Spleen (tissue), 7 donors: ENCODE results near the gene PBRM1.

Source experiments
- CTCF ChIP-seq, 11 experiments: fragments of 200-600 bp in 7 of 11; fragments of 450-650 bp in 4 of 11; sonication (generic) in 4 of 11; IDR thresholded peaks in 8 of 11; conservative IDR thresholded peaks in 3 of 11; 1 replicate in 7 of 11; 2 replicates in 4 of 11; pipeline versions ENCODE4 v1.4.0 to v1.8.0; 2016 to 2021; ENCODE audit warnings: antibody characterized with exemption in 11 of 11, inconsistent platforms in 4 of 11, mild to moderate bottlenecking in 1 of 11
- POLR2A ChIP-seq, 3 donors: fragments of 450-650 bp; IDR thresholded peaks; one replicate each; pipeline ENCODE4 v1.5.1; 2017; ENCODE audit warnings: antibody characterized with exemption in 3 of 3, mild to moderate bottlenecking in 1 of 3
- POLR2AphosphoS5 ChIP-seq, 3 donors: sonication (generic); formaldehyde crosslinking; IDR thresholded peaks; one replicate each; pipeline ENCODE4 v1.5.1; 2017; ENCODE audit warnings: antibody characterized with exemption in 3 of 3
- donor health status: DM: no; HTN: no; CAD: no; lungs with moderate emphysema.
- donor health status: DM: no; HTN: no; CAD: no.
- donor health status: DM: no; HTN: no; CAD: no.

GRCh38 chr3:52502001-52502400, 183.7 kb downstream of the PBRM1 start:
- TF ChIP-seq CTCF (IDR thresholded peaks at IDR 0.05 in 8 of 11, conservative IDR thresholded peaks at IDR 0.05 in 3 of 11) (no peak), POLR2A (IDR thresholded peaks at IDR 0.05) (no peak), POLR2AphosphoS5 (IDR thresholded peaks at IDR 0.05) (no peak)
